Esophagus squamous epithelium (tissue), 5 donors: ENCODE measurements around the gene CLRN3. TPM values are rescaled to one million over a fixed set of nuclear protein-coding genes. Genes with fewer than 3 reads are reported as not detected.

Experiments used
- DNase-seq: peaks from one replicate; lab custom pipeline; 2025; lab: John Stamatoyannopoulos, UW
- H3K27ac ChIP-seq, 4 donors: fragments of 200-600 bp; sonication (generic); one replicate each; pipeline ENCODE4 v1.5.1; 2016 to 2019; ENCODE audit warnings: mild to moderate bottlenecking in 1 of 4
- H3K27me3 ChIP-seq, 4 donors: fragments of 200-600 bp; sonication (generic); 1 replicate in 3 of 4; 2 replicates in 1 of 4; pipeline versions ENCODE4 v1.5.1 to v1.6.0; 2017 to 2021; ENCODE audit warnings: antibody characterized with exemption in 1 of 4
- H3K36me3 ChIP-seq, 3 donors: fragments of 200-600 bp; sonication (generic); one replicate each; pipeline ENCODE4 v1.5.1; 2016 to 2019
- H3K4me1 ChIP-seq, 3 donors: fragments of 200-600 bp; sonication (generic); one replicate each; pipeline ENCODE4 v1.5.1; 2017 to 2019
- H3K4me3 ChIP-seq, 4 donors: fragments of 200-600 bp; sonication (generic); 1 replicate in 3 of 4; 2 replicates in 1 of 4; pipeline ENCODE4 v1.5.1; 2016 to 2019; ENCODE audit warnings: mild to moderate bottlenecking in 2 of 4, moderate library complexity in 1 of 4
- H3K9me3 ChIP-seq, 3 donors: fragments of 200-600 bp; sonication (generic); one replicate each; pipeline ENCODE4 v1.5.1; 2016 to 2019
- CTCF ChIP-seq, 6 experiments: fragments of 450-650 bp in 4 of 6; fragments of 200-600 bp in 2 of 6; sonication (generic) in 2 of 6; IDR thresholded peaks; one replicate each; pipeline ENCODE4 v1.5.1; 2016 to 2019; ENCODE audit warnings: antibody characterized with exemption in 6 of 6, mild to moderate bottlenecking in 4 of 6, moderate library complexity in 4 of 6
- POLR2A ChIP-seq, 4 donors: fragments of 450-650 bp; IDR thresholded peaks; one replicate each; pipeline ENCODE4 v1.6.1; 2017; ENCODE audit warnings: antibody characterized with exemption in 4 of 4, mild to moderate bottlenecking in 4 of 4, moderate library complexity in 3 of 4
- WGBS, 2 donors: methylation state at CpG; one replicate each; pipeline ENCODE4 v1.1.5; 2018; 5-methylcytosine and 5-hydroxymethylcytosine counted together
- intact Hi-C: fragments of 100-400 bp; cut with DNase I; formaldehyde crosslinking; loops from one replicate; pipeline ENCODE4 v1.15.0; 2022
- total RNA-seq, 4 donors: library from RNA; depleted of rRNA; stranded (reverse); fragments of >200 nt; gene quantifications; one replicate each; pipeline ENCODE4 v1.1.0, GENCODE V29; 2016
- donor health status: DM: yes; HTN: yes; CAD: no.

Gene CLRN3
- total RNA-seq, 4 donors from 2014 or later = not detected

- Histone ChIP-seq H3K36me3 (no peaks in the 10 kb centered on the region), H3K27ac (peak overlapping the region in 2 of 4 donors; percentile 17 to 39), H3K4me3 (no peak overlapping the region), H3K27me3 (no peaks in the 10 kb centered on the region), H3K9me3 (no peaks in the 10 kb centered on the region), H3K4me1 (peaks cover 0 to 35% (median 11%) of the 10 kb centered on the region in 3 donors)
- DNase-seq = no peak
- TF ChIP-seq POLR2A (IDR thresholded peaks at IDR 0.05) (no peak), CTCF (IDR thresholded peaks at IDR 0.05) (no peak)
- intact Hi-C loops = no loop called here
- 78 to 86% methylated on average over 5 to 7 of the region's 12 CpGs for WGBS, 2 donors
Observed at GRCh38 chr10:127922675-127923366, 30.1 kb upstream of the CLRN3 start.

GRCh38 chr10:127922206-127922605 is 29.5 kb upstream of the CLRN3 start:
- H3K27ac ChIP-seq = peak overlapping the region in 3 of 4 donors; percentile 17 to 45 (median 39)
- no peak overlapping the region for H3K4me3 ChIP-seq
- 91 to 95% methylated on average over 5 to 7 of the region's 9 CpGs for WGBS, 2 donors
- DNase-seq = no peak
- no peaks in the 10 kb centered on the region for H3K36me3 ChIP-seq
- peaks cover 0 to 35% (median 11%) of the 10 kb centered on the region in 3 donors for H3K4me1 ChIP-seq
- H3K9me3 ChIP-seq = no peaks in the 10 kb centered on the region
- intact Hi-C loops = no loop called here
- H3K27me3 ChIP-seq = no peaks in the 10 kb centered on the region
- TF ChIP-seq CTCF (IDR thresholded peaks at IDR 0.05) = no peak
- TF ChIP-seq POLR2A (IDR thresholded peaks at IDR 0.05) = no peak

GRCh38 chr10:127921753-127922145 is 29.0 kb upstream of the CLRN3 start:
- intact Hi-C loops = no loop called here
- Histone ChIP-seq H3K27ac (peak overlapping the region in 2 of 4 donors; percentile 17 to 39), H3K4me3 (no peak overlapping the region), H3K36me3 (no peaks in the 10 kb centered on the region), H3K4me1 (peaks cover 0 to 35% (median 11%) of the 10 kb centered on the region in 3 donors), H3K9me3 (no peaks in the 10 kb centered on the region), H3K27me3 (no peaks in the 10 kb centered on the region)
- WGBS, 2 donors = 33 to 63% methylated on average over 1 to 2 of the region's 2 CpGs
- no peak for TF ChIP-seq CTCF (IDR thresholded peaks at IDR 0.05)
- no peak for TF ChIP-seq POLR2A (IDR thresholded peaks at IDR 0.05)
- no peak for DNase-seq

- Histone ChIP-seq H3K4me1 (peaks cover 0 to 35% (median 11%) of the 10 kb centered on the region in 3 donors), H3K4me3 (no peak overlapping the region), H3K9me3 (no peaks in the 10 kb centered on the region), H3K36me3 (no peaks in the 10 kb centered on the region), H3K27ac (no peak overlapping the region), H3K27me3 (no peaks in the 10 kb centered on the region)
- DNase-seq = no peak
- TF ChIP-seq POLR2A (IDR thresholded peaks at IDR 0.05) (no peak), CTCF (IDR thresholded peaks at IDR 0.05) (no peak)
- 81 to 87% methylated on average over 6 to 8 of the region's 11 CpGs for WGBS, 2 donors
- intact Hi-C loops = no loop called here
Observed at GRCh38 chr10:127921075-127921752, 28.5 kb upstream of the CLRN3 start.
